PC-3 (cell line): ENCODE measurements around the gene G6PC1.

ENCODE experiments used
- CTCF ChIP-seq: fragments of 300-600 bp; sonication (generic); conservative IDR thresholded peaks from 2 replicates; pipeline ENCODE4 v1.5.1; 2017; ENCODE audit warnings: antibody characterized with exemption, low read depth, mild to moderate bottlenecking, low read length
- EZH2 ChIP-seq: fragments of 300-600 bp; sonication (generic); IDR thresholded peaks from one replicate; pipeline ENCODE4 v1.6.1; 2017; ENCODE audit warnings: antibody characterized with exemption, mild to moderate bottlenecking, low read length; ENCODE audit not compliant: unreplicated experiment
- EZH2phosphoT487 ChIP-seq: fragments of 300-600 bp; sonication (generic); IDR thresholded peaks from 2 replicates; pipeline ENCODE4 v1.6.1; 2018; ENCODE audit warnings: mild to moderate bottlenecking, antibody characterized with exemption, low read length, borderline replicate concordance

GRCh38 chr17:42913981-42914617 lies 13.5 kb downstream of the G6PC1 start:
- no peak for TF ChIP-seq CTCF
- TF ChIP-seq EZH2 = no peak
- no peak for TF ChIP-seq EZH2phosphoT487
